Heart left ventricle (tissue), 13 donors: ENCODE measurements around the gene SDR42E2.

Experiments used
- CTCF ChIP-seq, 12 donors: fragments of 200-600 bp; sonication (generic) in 4 of 12; IDR thresholded peaks; one replicate each; pipeline versions ENCODE4 v1.5.0 to v1.8.0; 2018 to 2022; ENCODE audit warnings: antibody characterized with exemption in 12 of 12, mild to moderate bottlenecking in 5 of 12
- POLR2A ChIP-seq, 2 donors: fragments of 450-650 bp; IDR thresholded peaks; one replicate each; pipeline ENCODE4 v1.6.1; 2017; ENCODE audit warnings: antibody characterized with exemption in 2 of 2, mild to moderate bottlenecking in 2 of 2, moderate library complexity in 2 of 2
- donor health status: ischemic (EF 13 %, LVEDD 7.1; RV severe dilation, severe dysfunction).
- donor health status: DM: no; HTN: yes; CAD: no.
- donor health status: DM: no; HTN: no; CAD: no.
- donor health status: ischemic (EF 25% LVEDD 6.9; RV normal size, moderate dysfunction).
- donor health status: ischemic (EF 25% LVEDD 5.7; RV mildly dilated, moderate dysfunction).
- donor health status: ischemic (EF 35%, LVEDD 5.7; RV mildly dilated, moderate dysfunction).
- donor health status: nonischemic (EF 11% LVEDD 7.7; RV severe dilation, severe dysfunction).
- donor health status: DM: yes; HTN: yes; CAD: no.
- donor health status: PGD.
- donor health status: ischemic (EF 29% LVEDD 5.4; RV normal size, mild dysfunction).
- donor health status: nonischemic (EF 23%, LVEDD 6.1; RV moderate dilation, normal function).

- no peak for TF ChIP-seq CTCF (IDR thresholded peaks at IDR 0.05)
- TF ChIP-seq POLR2A (IDR thresholded peaks at IDR 0.05) = no peak
Observed at GRCh38 chr16:22132801-22133200, 29.5 kb upstream of the SDR42E2 start.
